Type B pancreatic cell (in vitro differentiated cells): ENCODE results near the gene RPLP2. TPM values are rescaled to one million over a fixed set of nuclear protein-coding genes. Genes with fewer than 3 reads are reported as not detected.

Experiments used
- DNase-seq: peaks from one replicate; pipeline ENCODE4 v3.0.0; 2021; ENCODE audit warnings: mixed read lengths; ENCODE audit not compliant: unreplicated experiment; ENCODE audit errors: extremely low spot score
- H3K27ac Mint-ChIP-seq: 2 replicates; pipeline ENCODE4 v1.8.0; 2021; ENCODE audit warnings: mild to moderate bottlenecking, mixed read lengths
- H3K27me3 Mint-ChIP-seq: 2 replicates; pipeline ENCODE4 v1.8.0; 2021; ENCODE audit warnings: mixed read lengths
- H3K36me3 Mint-ChIP-seq: 2 replicates; pipeline ENCODE4 v1.8.0; 2021; ENCODE audit warnings: mixed read lengths
- H3K4me1 Mint-ChIP-seq: one replicate; pipeline ENCODE4 v1.8.0; 2021; ENCODE audit warnings: mixed read lengths; ENCODE audit not compliant: unreplicated experiment
- H3K4me3 Mint-ChIP-seq: 2 replicates; pipeline ENCODE4 v1.8.0; 2021; ENCODE audit warnings: mild to moderate bottlenecking, mixed read lengths
- H3K9me3 Mint-ChIP-seq: 2 replicates; pipeline ENCODE4 v1.8.0; 2021; ENCODE audit warnings: mixed read lengths
- total RNA-seq: library from RNA; stranded (reverse); gene quantifications from 2 replicates; pipeline ENCODE4 v1.2.1, GENCODE V29; 2021; ENCODE audit warnings: low replicate concordance
- TF ChIP-seq, protein P1 (sequence below): fragments of 200-600 bp; sonication (generic); conservative IDR thresholded peaks from 2 replicates; pipeline ENCODE4 v1.5.0; 2021; ENCODE audit warnings: antibody characterized with exemption, mild to moderate bottlenecking

Gene RPLP2
- total RNA-seq, 1 donor from 2014 or later, result 1,985 TPM

DNA sequence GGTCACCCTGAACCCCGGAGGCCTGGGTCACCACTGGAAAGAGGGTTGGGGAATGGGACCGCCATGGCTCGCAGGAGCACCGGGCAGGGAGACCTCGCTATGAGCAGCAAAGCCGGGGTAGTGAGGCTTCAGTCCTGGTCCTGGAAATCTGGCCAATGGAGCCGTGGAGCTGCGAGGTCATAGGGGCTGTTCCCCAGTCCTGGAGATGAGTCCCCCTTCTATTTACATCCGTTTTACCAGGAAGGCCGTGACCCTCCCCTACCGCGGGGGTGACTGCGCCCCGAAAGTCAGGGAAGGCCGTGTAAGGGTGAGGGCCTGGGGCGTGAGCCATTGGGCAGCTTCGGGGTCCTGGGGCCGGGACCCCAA lies 5.2 kb upstream of the RPLP2 start:
- TF ChIP-seq, protein P1, sequence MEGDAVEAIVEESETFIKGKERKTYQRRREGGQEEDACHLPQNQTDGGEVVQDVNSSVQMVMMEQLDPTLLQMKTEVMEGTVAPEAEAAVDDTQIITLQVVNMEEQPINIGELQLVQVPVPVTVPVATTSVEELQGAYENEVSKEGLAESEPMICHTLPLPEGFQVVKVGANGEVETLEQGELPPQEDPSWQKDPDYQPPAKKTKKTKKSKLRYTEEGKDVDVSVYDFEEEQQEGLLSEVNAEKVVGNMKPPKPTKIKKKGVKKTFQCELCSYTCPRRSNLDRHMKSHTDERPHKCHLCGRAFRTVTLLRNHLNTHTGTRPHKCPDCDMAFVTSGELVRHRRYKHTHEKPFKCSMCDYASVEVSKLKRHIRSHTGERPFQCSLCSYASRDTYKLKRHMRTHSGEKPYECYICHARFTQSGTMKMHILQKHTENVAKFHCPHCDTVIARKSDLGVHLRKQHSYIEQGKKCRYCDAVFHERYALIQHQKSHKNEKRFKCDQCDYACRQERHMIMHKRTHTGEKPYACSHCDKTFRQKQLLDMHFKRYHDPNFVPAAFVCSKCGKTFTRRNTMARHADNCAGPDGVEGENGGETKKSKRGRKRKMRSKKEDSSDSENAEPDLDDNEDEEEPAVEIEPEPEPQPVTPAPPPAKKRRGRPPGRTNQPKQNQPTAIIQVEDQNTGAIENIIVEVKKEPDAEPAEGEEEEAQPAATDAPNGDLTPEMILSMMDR, result no peak
- H3K4me1 Mint-ChIP-seq, result no peaks in the 10 kb centered on the region
- peak overlapping the region; percentile 85 for H3K4me3 Mint-ChIP-seq
- H3K9me3 Mint-ChIP-seq, result no peaks in the 10 kb centered on the region
- H3K27ac Mint-ChIP-seq, result no peak overlapping the region
- no peak for DNase-seq
- H3K27me3 Mint-ChIP-seq, result no peaks in the 10 kb centered on the region
- no peaks in the 10 kb centered on the region for H3K36me3 Mint-ChIP-seq

DNA sequence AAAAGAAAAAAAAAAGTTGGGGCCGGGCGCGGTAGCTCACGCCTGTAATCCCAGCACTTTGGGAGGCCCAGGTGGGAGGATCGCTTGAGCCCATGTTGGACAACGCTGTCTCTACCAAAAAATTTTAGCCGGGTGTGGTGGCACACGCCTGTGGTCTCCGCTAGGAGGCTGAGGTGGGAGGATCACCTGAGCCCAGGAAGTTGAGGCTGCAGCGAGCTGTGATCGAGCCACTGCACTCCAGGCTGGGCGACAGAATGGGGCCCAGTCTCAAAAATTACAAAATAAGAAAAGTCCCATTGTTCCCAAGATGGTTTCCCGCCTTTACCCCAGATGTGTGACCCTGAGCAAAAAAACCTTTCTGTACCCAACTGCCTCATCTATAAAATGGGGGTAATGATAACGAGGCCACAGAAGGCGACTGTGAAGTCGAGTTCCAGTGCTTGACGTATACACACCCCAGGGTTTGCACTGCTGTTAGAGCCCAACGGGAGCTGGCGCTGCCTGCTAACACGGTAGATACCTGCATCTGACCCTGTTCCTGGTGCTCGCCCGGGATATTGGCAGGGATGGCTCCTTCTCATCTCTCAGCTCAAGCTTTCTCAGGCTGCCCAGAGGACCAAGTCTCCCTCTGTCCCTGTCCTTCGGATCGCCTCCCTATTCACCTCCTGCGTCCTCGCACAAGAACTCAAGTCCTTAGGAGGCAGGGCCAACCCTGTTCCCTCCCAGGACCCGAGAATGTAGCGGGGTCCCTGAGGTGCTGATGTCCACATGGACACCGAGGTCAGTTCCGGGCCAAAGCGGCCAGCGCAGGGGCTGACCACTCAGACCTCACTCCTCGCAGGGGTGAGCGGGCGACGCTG lies 1.1 kb upstream of the RPLP2 start:
- Mint-ChIP-seq H3K27ac (peak overlapping the region; percentile 98), H3K4me1 (peaks cover 10% of the 10 kb centered on the region), H3K9me3 (no peaks in the 10 kb centered on the region), H3K27me3 (no peaks in the 10 kb centered on the region), H3K4me3 (peak overlapping the region; percentile 95), H3K36me3 (no peaks in the 10 kb centered on the region)
- TF ChIP-seq, protein P1, result no peak
- no peak for DNase-seq

DNA sequence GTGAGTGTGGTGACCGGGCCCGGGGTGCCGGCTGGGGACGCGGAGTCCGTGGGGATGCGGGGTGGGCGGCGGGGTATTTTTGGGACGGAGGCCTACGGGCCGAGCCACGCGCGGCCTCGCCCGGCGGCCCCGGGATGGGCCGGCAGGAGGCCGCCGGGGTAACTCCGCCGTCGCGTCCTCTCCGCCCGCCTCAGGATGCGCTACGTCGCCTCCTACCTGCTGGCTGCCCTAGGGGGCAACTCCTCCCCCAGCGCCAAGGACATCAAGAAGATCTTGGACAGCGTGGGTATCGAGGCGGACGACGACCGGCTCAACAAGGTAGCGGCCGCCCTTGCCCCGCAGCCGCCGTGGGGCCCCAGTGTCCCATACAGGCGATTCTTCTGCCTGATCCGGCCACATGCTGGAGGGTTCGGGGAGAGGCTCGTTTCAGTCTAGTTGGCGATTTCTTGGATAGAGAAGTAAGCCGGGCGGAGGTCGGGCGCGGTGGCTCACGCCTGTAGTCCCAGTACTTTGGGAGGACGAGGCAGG lies 337 bp downstream of the RPLP2 start:
- H3K9me3 Mint-ChIP-seq, result no peaks in the 10 kb centered on the region

DNA sequence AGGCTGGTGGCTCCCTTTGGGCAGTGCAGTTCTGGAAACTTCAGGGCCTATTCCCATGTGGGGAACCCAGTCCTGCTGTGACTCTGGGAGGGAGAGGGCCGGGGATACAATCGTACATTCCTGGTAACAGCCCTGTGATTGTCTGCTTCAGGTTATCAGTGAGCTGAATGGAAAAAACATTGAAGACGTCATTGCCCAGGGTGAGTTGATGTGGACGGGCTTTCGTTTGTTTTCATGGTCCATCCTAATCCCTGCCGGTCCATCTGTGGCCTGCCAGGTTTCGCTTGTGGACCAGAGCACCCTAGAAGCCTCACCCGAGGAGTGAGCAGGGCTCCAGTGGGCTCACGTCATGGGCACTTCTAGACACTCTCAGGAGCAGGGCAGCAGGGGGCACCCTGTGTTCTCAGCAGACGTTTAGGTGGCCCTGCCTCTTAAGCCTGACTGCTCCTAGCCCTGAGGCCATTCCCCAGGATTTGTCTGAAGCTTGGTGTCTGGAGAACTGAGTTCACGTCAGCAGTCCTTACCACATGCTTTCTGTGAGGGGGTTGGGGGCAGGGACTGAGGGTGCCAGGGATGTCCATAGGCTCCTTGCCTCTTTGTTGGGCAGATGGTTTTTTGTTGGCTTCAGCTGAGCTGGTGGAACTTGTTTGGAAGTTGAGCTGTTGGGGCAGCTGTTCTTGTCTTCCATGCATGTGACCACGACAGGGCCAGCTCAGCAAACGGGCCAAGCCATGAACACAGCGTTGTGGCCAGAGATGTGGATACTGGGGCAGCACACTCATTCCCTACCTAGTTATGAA lies 1.9 kb downstream of the RPLP2 start:
- H3K36me3 Mint-ChIP-seq, result no peaks in the 10 kb centered on the region
- H3K4me1 Mint-ChIP-seq, result peaks cover 10% of the 10 kb centered on the region
- H3K4me3 Mint-ChIP-seq, result peak overlapping the region; percentile 95
- no peak for DNase-seq
- TF ChIP-seq, protein P1, result no peak
- no peaks in the 10 kb centered on the region for H3K9me3 Mint-ChIP-seq
- peak overlapping the region; percentile 79 for H3K27ac Mint-ChIP-seq
- no peaks in the 10 kb centered on the region for H3K27me3 Mint-ChIP-seq

More for the DNA sequence above, 337 bp downstream of the RPLP2 start:
- Mint-ChIP-seq H3K36me3 (no peaks in the 10 kb centered on the region), H3K4me1 (peaks cover 10% of the 10 kb centered on the region), H3K4me3 (peak overlapping the region; percentile 95), H3K27me3 (no peaks in the 10 kb centered on the region), H3K27ac (peak overlapping the region; percentile 98)
- TF ChIP-seq, protein P1, result peak; percentile 36
- no peak for DNase-seq

DNA sequence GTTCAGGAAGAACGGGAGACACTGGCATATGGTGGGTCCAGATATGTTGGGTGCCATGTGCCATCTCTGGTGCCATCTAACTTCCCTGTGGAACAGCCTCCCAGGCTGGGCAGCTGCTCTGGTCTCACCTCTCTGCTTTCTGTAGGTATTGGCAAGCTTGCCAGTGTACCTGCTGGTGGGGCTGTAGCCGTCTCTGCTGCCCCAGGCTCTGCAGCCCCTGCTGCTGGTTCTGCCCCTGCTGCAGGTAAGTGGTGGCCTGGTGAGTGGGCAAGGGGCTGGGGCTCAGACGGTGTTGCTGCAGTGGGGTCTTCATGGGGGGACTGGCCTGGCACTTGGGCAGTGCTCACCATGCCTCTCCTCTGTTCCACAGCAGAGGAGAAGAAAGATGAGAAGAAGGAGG lies 2.6 kb downstream of the RPLP2 start:
- Mint-ChIP-seq H3K9me3 (no peaks in the 10 kb centered on the region), H3K4me1 (peaks cover 10% of the 10 kb centered on the region), H3K27me3 (no peaks in the 10 kb centered on the region), H3K27ac (no peak overlapping the region), H3K36me3 (no peaks in the 10 kb centered on the region), H3K4me3 (peak overlapping the region; percentile 95)
- TF ChIP-seq, protein P1, result no peak
- no peak for DNase-seq
